HEK293 (cell line): ENCODE measurements around the gene VIT.

ENCODE experiments used
- TCF7L2 ChIP-seq: IDR thresholded peaks from 2 replicates; pipeline ENCODE4 v1.6.1; 2011; ENCODE audit warnings: low read depth, mild to moderate bottlenecking, inconsistent platforms, low read length, moderate library complexity, borderline replicate concordance
- YY1 ChIP-seq: fragments of 450-650 bp; formaldehyde crosslinking; IDR thresholded peaks from 2 replicates; pipeline ENCODE4 v1.5.1; 2018; ENCODE audit warnings: missing biosample characterization, missing genetic modification characterization
- ZBTB8A ChIP-seq: fragments of 450-650 bp; formaldehyde crosslinking; IDR thresholded peaks from 2 replicates; pipeline ENCODE4 v1.5.1; 2016; ENCODE audit warnings: missing biosample characterization, missing genetic modification characterization
- ZNF114 ChIP-seq: fragments of 450-650 bp; formaldehyde crosslinking; IDR thresholded peaks from 2 replicates; pipeline ENCODE4 v1.5.0; 2017; ENCODE audit warnings: missing biosample characterization, missing genetic modification characterization
- ZNF138 ChIP-seq: fragments of 450-650 bp; formaldehyde crosslinking; IDR thresholded peaks from 2 replicates; pipeline ENCODE4 v1.5.1; 2016; ENCODE audit warnings: missing biosample characterization, missing genetic modification characterization, borderline replicate concordance
- ZNF19 ChIP-seq: fragments of 450-650 bp; formaldehyde crosslinking; IDR thresholded peaks from 2 replicates; pipeline ENCODE4; 2016; ENCODE audit warnings: missing biosample characterization, missing genetic modification characterization, low read depth
- ZNF311 ChIP-seq: fragments of 450-650 bp; formaldehyde crosslinking; IDR thresholded peaks from 2 replicates; pipeline ENCODE4 v1.5.1; 2017; ENCODE audit warnings: missing biosample characterization, missing genetic modification characterization, borderline replicate concordance
- ZNF473 ChIP-seq: fragments of 450-650 bp; formaldehyde crosslinking; IDR thresholded peaks from 2 replicates; pipeline ENCODE4 v1.5.1; 2017; ENCODE audit warnings: missing biosample characterization, missing genetic modification characterization
- ZNF664 ChIP-seq: fragments of 450-650 bp; formaldehyde crosslinking; IDR thresholded peaks from 2 replicates; pipeline ENCODE4 v1.5.1; 2016; ENCODE audit warnings: missing biosample characterization, missing genetic modification characterization
- TF ChIP-seq, protein P1 (sequence below): fragments of 450-650 bp; formaldehyde crosslinking; IDR thresholded peaks from 2 replicates; pipeline ENCODE4 v1.5.1; 2016; ENCODE audit warnings: missing biosample characterization, missing genetic modification characterization
- TF ChIP-seq, protein P2 (sequence below): fragments of 450-650 bp; formaldehyde crosslinking; IDR thresholded peaks from 2 replicates; pipeline ENCODE4 v1.5.1; 2017; ENCODE audit warnings: missing biosample characterization, missing genetic modification characterization
- TF ChIP-seq, protein P3 (sequence below): fragments of 450-650 bp; formaldehyde crosslinking; IDR thresholded peaks from 2 replicates; pipeline ENCODE4 v1.5.1; 2016; ENCODE audit warnings: missing biosample characterization, missing genetic modification characterization
- TF ChIP-seq, protein P4 (sequence below): fragments of 450-650 bp; formaldehyde crosslinking; IDR thresholded peaks from 2 replicates; pipeline ENCODE4 v1.5.1; 2016; ENCODE audit warnings: missing biosample characterization, missing genetic modification characterization
- TF ChIP-seq, protein P5 (sequence below): fragments of 450-650 bp; formaldehyde crosslinking; IDR thresholded peaks from 2 replicates; pipeline ENCODE4 v1.5.1; 2016; ENCODE audit warnings: missing biosample characterization, missing genetic modification characterization

DNA sequence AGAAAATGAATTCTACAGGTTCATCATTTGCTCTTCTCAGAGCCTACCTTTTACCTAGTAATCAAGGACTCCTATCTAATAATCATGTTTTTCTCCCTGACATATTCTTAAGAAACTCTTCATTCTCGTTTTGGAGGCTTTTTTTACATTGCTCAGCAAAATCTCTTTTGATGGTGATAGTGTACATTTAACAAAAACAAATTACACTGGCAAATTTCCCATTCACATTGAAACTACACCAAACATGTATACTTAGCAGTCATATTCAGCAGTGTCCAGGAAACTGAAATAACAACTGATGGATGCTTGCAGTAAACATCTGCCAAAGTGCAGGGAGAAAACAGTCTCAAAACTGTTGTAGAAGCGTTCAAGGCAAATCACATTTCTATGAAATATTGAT, 4.4 kb upstream of the VIT start:
- TF ChIP-seq TCF7L2 (no peak), ZNF473 (tag by site-specific recombination) (no peak), ZNF311 (tag by site-specific recombination) (no peak), ZNF138 (no peak), ZNF19 (tag by site-specific recombination) (no peak), ZNF664 (tag by site-specific recombination) (no peak), ZBTB8A (no peak), ZNF114 (no peak), YY1 (tag by site-specific recombination) (no peak)
- TF ChIP-seq, protein P1, sequence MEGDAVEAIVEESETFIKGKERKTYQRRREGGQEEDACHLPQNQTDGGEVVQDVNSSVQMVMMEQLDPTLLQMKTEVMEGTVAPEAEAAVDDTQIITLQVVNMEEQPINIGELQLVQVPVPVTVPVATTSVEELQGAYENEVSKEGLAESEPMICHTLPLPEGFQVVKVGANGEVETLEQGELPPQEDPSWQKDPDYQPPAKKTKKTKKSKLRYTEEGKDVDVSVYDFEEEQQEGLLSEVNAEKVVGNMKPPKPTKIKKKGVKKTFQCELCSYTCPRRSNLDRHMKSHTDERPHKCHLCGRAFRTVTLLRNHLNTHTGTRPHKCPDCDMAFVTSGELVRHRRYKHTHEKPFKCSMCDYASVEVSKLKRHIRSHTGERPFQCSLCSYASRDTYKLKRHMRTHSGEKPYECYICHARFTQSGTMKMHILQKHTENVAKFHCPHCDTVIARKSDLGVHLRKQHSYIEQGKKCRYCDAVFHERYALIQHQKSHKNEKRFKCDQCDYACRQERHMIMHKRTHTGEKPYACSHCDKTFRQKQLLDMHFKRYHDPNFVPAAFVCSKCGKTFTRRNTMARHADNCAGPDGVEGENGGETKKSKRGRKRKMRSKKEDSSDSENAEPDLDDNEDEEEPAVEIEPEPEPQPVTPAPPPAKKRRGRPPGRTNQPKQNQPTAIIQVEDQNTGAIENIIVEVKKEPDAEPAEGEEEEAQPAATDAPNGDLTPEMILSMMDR (tag by site-specific recombination): no peak
- TF ChIP-seq, protein P2, sequence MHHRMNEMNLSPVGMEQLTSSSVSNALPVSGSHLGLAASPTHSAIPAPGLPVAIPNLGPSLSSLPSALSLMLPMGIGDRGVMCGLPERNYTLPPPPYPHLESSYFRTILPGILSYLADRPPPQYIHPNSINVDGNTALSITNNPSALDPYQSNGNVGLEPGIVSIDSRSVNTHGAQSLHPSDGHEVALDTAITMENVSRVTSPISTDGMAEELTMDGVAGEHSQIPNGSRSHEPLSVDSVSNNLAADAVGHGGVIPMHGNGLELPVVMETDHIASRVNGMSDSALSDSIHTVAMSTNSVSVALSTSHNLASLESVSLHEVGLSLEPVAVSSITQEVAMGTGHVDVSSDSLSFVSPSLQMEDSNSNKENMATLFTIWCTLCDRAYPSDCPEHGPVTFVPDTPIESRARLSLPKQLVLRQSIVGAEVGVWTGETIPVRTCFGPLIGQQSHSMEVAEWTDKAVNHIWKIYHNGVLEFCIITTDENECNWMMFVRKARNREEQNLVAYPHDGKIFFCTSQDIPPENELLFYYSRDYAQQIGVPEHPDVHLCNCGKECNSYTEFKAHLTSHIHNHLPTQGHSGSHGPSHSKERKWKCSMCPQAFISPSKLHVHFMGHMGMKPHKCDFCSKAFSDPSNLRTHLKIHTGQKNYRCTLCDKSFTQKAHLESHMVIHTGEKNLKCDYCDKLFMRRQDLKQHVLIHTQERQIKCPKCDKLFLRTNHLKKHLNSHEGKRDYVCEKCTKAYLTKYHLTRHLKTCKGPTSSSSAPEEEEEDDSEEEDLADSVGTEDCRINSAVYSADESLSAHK (tag by site-specific recombination): no peak
- TF ChIP-seq, protein P3, sequence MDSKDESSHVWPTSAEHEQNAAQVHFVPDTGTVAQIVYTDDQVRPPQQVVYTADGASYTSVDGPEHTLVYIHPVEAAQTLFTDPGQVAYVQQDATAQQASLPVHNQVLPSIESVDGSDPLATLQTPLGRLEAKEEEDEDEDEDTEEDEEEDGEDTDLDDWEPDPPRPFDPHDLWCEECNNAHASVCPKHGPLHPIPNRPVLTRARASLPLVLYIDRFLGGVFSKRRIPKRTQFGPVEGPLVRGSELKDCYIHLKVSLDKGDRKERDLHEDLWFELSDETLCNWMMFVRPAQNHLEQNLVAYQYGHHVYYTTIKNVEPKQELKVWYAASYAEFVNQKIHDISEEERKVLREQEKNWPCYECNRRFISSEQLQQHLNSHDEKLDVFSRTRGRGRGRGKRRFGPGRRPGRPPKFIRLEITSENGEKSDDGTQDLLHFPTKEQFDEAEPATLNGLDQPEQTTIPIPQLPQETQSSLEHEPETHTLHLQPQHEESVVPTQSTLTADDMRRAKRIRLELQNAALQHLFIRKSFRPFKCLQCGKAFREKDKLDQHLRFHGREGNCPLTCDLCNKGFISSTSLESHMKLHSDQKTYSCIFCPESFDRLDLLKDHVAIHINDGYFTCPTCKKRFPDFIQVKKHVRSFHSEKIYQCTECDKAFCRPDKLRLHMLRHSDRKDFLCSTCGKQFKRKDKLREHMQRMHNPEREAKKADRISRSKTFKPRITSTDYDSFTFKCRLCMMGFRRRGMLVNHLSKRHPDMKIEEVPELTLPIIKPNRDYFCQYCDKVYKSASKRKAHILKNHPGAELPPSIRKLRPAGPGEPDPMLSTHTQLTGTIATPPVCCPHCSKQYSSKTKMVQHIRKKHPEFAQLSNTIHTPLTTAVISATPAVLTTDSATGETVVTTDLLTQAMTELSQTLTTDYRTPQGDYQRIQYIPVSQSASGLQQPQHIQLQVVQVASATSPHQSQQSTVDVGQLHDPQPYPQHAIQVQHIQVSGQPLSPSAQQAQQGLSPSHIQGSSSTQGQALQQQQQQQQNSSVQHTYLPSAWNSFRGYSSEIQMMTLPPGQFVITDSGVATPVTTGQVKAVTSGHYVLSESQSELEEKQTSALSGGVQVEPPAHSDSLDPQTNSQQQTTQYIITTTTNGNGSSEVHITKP (tag by site-specific recombination): no peak
- TF ChIP-seq, protein P4, sequence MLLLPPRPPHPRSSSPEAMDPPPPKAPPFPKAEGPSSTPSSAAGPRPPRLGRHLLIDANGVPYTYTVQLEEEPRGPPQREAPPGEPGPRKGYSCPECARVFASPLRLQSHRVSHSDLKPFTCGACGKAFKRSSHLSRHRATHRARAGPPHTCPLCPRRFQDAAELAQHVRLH (tag by site-specific recombination): no peak
- TF ChIP-seq, protein P5, sequence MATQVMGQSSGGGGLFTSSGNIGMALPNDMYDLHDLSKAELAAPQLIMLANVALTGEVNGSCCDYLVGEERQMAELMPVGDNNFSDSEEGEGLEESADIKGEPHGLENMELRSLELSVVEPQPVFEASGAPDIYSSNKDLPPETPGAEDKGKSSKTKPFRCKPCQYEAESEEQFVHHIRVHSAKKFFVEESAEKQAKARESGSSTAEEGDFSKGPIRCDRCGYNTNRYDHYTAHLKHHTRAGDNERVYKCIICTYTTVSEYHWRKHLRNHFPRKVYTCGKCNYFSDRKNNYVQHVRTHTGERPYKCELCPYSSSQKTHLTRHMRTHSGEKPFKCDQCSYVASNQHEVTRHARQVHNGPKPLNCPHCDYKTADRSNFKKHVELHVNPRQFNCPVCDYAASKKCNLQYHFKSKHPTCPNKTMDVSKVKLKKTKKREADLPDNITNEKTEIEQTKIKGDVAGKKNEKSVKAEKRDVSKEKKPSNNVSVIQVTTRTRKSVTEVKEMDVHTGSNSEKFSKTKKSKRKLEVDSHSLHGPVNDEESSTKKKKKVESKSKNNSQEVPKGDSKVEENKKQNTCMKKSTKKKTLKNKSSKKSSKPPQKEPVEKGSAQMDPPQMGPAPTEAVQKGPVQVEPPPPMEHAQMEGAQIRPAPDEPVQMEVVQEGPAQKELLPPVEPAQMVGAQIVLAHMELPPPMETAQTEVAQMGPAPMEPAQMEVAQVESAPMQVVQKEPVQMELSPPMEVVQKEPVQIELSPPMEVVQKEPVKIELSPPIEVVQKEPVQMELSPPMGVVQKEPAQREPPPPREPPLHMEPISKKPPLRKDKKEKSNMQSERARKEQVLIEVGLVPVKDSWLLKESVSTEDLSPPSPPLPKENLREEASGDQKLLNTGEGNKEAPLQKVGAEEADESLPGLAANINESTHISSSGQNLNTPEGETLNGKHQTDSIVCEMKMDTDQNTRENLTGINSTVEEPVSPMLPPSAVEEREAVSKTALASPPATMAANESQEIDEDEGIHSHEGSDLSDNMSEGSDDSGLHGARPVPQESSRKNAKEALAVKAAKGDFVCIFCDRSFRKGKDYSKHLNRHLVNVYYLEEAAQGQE: no peak
